ENCODE data around the gene LZTS3. TPM values are rescaled to one million over a fixed set of nuclear protein-coding genes. Genes with fewer than 3 reads are reported as not detected.

LZTS3 gene
- total RNA-seq, 4 donors from 2014 or later: 8.3 to 20.0 (median 15.3) TPM

DNA sequence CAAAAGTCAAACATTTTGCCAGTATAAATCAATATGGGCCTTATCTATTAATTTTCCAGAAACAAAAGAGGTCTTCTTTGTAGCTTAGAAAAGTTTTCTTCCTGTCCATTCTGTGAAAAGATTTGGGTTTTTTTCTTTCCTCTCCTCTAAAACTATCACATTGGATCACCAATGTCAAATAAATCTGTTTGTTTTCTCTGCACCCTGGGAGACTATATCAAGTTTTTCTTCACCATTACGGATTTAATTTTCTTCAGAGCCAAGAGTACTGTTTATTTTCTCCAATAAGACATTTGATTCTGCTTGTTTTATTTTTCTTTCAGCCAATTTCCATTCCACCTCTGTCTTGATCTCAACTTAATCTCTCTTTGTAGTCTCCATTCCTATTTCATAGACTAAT lies 1.9 kb upstream of the LZTS3 start:
- Histone ChIP-seq H3K36me3 (no peaks in the 10 kb centered on the region), H3K27me3 (peaks cover 0 to 7% (median 0%) of the 10 kb centered on the region in 4 donors), H3K27ac (replicated peaks in 1 of 4) (no peak overlapping the region), H3K9me3 (no peaks in the 10 kb centered on the region), H3K4me1 (peaks cover 13 to 33% (median 30%) of the 10 kb centered on the region in 4 donors), H3K4me3 (peak overlapping the region in 3 of 4 donors; percentile 70 to 87 (median 74))
- WGBS: 61% methylated on average over 1 of the region's 1 CpG
- no peak for DNase-seq (ENCODE audit: extremely low spot score)
- TF ChIP-seq EP300 (IDR thresholded peaks at IDR 0.05) (no peak), POLR2A (IDR thresholded peaks at IDR 0.05; ENCODE audit: low read depth) (no peak), POLR2AphosphoS5 (IDR thresholded peaks at IDR 0.05) (no peak)
- TF ChIP-seq, protein P1, sequence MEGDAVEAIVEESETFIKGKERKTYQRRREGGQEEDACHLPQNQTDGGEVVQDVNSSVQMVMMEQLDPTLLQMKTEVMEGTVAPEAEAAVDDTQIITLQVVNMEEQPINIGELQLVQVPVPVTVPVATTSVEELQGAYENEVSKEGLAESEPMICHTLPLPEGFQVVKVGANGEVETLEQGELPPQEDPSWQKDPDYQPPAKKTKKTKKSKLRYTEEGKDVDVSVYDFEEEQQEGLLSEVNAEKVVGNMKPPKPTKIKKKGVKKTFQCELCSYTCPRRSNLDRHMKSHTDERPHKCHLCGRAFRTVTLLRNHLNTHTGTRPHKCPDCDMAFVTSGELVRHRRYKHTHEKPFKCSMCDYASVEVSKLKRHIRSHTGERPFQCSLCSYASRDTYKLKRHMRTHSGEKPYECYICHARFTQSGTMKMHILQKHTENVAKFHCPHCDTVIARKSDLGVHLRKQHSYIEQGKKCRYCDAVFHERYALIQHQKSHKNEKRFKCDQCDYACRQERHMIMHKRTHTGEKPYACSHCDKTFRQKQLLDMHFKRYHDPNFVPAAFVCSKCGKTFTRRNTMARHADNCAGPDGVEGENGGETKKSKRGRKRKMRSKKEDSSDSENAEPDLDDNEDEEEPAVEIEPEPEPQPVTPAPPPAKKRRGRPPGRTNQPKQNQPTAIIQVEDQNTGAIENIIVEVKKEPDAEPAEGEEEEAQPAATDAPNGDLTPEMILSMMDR (IDR thresholded peaks at IDR 0.05): no peak
- intact Hi-C loops (cut with DNase I): no loop called here

DNA sequence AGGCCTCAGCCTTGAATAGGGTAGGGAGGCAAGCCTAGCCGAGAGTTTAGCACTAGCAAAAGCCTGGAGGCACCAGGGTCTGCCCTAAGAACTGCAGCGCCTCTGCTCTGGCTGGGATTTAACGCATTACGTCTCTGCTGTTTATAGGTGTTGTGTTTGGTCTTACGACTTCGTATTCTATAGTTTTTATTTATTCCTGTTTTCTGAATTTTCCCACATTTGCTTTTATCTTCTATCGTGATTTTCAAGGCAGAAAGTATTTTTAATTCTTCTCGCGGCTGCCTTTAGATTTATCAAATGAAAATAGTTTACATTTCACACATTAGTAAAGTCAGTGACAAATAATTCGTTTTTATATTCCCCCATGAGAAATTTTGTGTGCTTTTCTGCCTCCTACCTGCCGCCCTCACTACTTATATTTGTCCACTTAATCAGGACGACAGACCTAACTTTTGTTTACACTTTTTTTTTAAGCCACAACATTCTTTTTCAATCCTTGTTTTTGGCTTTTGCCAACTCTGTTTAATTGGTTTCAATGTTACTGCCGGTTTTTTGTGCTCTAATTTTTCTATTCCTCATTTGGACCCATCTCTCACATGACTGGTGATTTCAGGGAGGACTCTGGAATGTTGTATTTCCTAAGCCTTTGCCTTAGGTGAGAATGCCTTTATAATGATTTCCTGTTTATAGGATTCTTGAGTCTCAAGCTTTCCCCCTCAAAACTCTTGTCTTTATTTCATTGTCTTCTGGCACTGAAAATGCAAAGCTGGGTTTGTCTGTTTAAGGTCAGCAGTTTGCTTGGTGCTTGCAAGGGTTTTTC lies 1.3 kb upstream of the LZTS3 start:
- H3K27me3 ChIP-seq: peaks cover 0 to 7% (median 0%) of the 10 kb centered on the region in 4 donors
- peak overlapping the region; percentile 78 to 82 (median 80) for H3K27ac ChIP-seq (replicated peaks in 1 of 4)
- no peaks in the 10 kb centered on the region for H3K36me3 ChIP-seq
- WGBS: 24% methylated on average over 13 of the region's 13 CpGs
- H3K9me3 ChIP-seq: no peaks in the 10 kb centered on the region
- TF ChIP-seq POLR2A (IDR thresholded peaks at IDR 0.05; ENCODE audit: low read depth) (no peak), EP300 (IDR thresholded peaks at IDR 0.05) (no peak), POLR2AphosphoS5 (IDR thresholded peaks at IDR 0.05) (no peak)
- TF ChIP-seq, protein P1 (IDR thresholded peaks at IDR 0.05): no peak
- peaks cover 13 to 33% (median 30%) of the 10 kb centered on the region in 4 donors for H3K4me1 ChIP-seq
- intact Hi-C loops (cut with DNase I): no loop called here
- peak overlapping the region; percentile 70 to 87 (median 73) for H3K4me3 ChIP-seq
- DNase-seq (ENCODE audit: extremely low spot score): no peak

DNA sequence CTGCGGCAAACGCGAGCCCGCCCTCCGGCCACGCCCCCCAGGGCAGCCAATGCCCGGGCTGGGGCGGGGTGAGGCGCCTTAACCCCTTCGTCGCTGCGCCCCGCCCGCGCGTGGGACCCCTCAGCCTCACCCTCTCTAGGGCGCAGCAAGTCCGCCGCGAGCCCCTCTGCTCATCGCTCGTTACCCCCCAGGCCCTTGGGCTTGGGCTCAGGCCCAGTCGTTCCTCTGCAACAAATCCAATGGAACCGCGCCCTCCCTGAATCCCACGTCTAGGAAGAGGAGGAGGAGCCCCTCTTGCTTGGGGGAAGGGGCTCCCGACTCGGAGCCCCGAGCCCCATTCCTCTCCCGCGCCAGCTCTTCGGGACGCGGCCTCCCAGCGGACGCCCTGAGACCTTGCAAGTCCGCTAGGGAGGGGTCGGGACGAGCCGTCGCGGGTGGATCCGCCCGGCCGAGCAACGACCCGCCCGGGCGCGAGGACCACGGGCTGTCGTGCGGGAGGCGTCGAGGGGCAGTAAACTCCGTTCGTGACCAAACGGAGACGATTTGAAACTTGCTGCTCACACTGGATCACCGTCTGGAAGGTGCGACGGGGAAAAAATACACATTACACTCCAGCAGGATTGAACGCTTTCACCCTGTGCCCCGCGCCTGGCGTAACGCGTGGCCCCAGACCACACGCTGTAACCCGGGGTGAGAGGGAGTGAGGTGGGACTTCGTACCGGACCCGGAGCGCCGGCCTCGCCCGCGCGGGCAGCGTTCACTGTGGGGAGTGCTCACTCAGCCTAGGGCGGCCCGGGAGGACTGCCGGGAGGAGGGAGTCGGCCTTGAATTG lies 477 bp upstream of the LZTS3 start:
- H3K36me3 ChIP-seq: no peaks in the 10 kb centered on the region
- WGBS: under 1% methylated on average over 43 of the region's 84 CpGs
- intact Hi-C loops (cut with DNase I): no loop called here
- no peak for DNase-seq (ENCODE audit: extremely low spot score)
- TF ChIP-seq POLR2AphosphoS5 (IDR thresholded peaks at IDR 0.05) (peak; percentile 52 to 65), POLR2A (IDR thresholded peaks at IDR 0.05; ENCODE audit: low read depth) (no peak)
- TF ChIP-seq, protein P1 (IDR thresholded peaks at IDR 0.05): peak in 1 of 3 experiments; percentile 35
- peaks cover 0 to 10% (median 0%) of the 10 kb centered on the region in 4 donors for H3K27me3 ChIP-seq
- peak overlapping the region; percentile 70 to 87 (median 73) for H3K4me3 ChIP-seq
- peaks cover 13 to 33% (median 30%) of the 10 kb centered on the region in 4 donors for H3K4me1 ChIP-seq
- H3K27ac ChIP-seq (replicated peaks in 1 of 4): peak overlapping the region; percentile 78 to 82 (median 80)
- H3K9me3 ChIP-seq: no peaks in the 10 kb centered on the region

DNA sequence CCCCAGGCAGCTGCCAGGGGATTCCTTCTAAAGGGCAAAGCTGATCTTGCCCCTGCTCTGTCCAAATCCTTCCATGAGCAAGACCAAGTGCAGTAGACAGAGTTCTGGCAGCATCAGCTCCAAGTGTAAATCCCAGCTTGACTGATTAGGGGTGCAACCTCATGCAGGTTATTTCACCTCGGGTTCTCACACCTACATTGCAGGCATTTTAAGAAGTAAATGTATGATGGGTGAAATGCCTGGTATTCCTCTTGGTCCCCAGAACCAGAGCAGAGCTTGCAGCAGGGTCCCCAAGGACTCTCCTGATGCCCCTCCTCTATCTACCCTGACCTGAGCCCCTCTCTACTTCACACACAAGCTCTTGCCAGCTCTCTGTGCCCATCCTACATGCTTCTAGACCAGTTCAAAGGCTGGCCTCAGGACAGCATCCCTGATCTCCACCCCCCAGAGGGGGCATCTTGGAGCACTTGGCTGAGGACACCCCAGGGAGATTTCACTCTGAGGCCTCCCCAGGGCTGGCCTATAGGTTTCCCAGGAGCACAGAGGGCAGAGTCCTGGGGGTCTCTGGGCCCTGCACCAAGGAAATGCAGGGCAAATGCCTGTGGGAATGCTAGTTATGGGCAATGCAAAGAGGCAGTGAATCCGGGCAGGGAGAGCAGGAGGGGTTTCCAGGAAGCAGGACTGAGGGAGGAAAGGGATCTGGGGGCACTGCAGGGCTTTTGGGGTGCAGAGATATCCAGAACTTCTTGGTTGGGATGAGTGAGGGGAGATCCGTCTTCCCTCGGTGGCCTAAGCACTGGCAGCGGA lies 1.0 kb downstream of the LZTS3 start:
- 22% methylated on average over 5 of the region's 5 CpGs for WGBS
- intact Hi-C loops (cut with DNase I): no loop called here

More for the DNA sequence above, 1.0 kb downstream of the LZTS3 start:
- H3K27ac ChIP-seq (replicated peaks in 1 of 4): peak overlapping the region in 3 of 4 donors; percentile 78 to 82 (median 80)
- DNase-seq (ENCODE audit: extremely low spot score): no peak
- TF ChIP-seq, protein P1 (IDR thresholded peaks at IDR 0.05): no peak
- TF ChIP-seq EP300 (IDR thresholded peaks at IDR 0.05): no peak
- TF ChIP-seq POLR2A (IDR thresholded peaks at IDR 0.05; ENCODE audit: low read depth): no peak
- no peak for TF ChIP-seq POLR2AphosphoS5 (IDR thresholded peaks at IDR 0.05)
- peaks cover 0 to 23% (median 2%) of the 10 kb centered on the region in 4 donors for H3K27me3 ChIP-seq
- no peaks in the 10 kb centered on the region for H3K9me3 ChIP-seq
- H3K4me1 ChIP-seq: peaks cover 13 to 35% (median 32%) of the 10 kb centered on the region in 4 donors
- H3K4me3 ChIP-seq: peak overlapping the region; percentile 70 to 87 (median 73)
- H3K36me3 ChIP-seq: no peaks in the 10 kb centered on the region
